Activated CD4-positive, alpha-beta T cell treated with anti-CD3 and anti-CD28 coated beads for 36 hours (primary cell): ENCODE results near the gene GATD1. TPM values are rescaled to one million over a fixed set of nuclear protein-coding genes. Genes with fewer than 3 reads are reported as not detected.
A peak's percentile ranks its signal among the peaks of the same experiment; 100 is the strongest.

ENCODE experiments used
- ATAC-seq: fragments of 200-7000 bp; cut with Tn5 transposase; one replicate; pipeline ENCODE4 v1.10.0; 2021; ENCODE audit warnings: mild to moderate bottlenecking, moderate library complexity
- CTCF ChIA-PET: fragments of 350-600 bp; sonication (Branson Sonifier 250); formaldehyde crosslinking; loops from one replicate; lab custom pipeline; 2021; ENCODE audit warnings: antibody characterized with exemption; lab: Charles Lee
- POLR2A ChIA-PET: fragments of 350-600 bp; sonication (Branson Sonifier 250); formaldehyde crosslinking; loops from one replicate; lab custom pipeline; 2021; ENCODE audit warnings: antibody characterized with exemption, inconsistent platforms; lab: Charles Lee
- DNase-seq: peaks from one replicate; pipeline ENCODE4 v3.0.0-alpha.2; 2020
- H3K27ac Mint-ChIP-seq: one replicate; pipeline ENCODE4 v1.8.0; 2021; ENCODE audit warnings: mixed read lengths
- H3K27me3 Mint-ChIP-seq: one replicate; pipeline ENCODE4 v1.8.0; 2021; ENCODE audit warnings: mixed read lengths
- H3K36me3 Mint-ChIP-seq: one replicate; pipeline ENCODE4 v1.8.0; 2021; ENCODE audit warnings: low read depth, mixed read lengths
- H3K4me1 Mint-ChIP-seq: one replicate; pipeline ENCODE4 v1.8.0; 2021; ENCODE audit warnings: mixed read lengths
- H3K4me3 Mint-ChIP-seq: one replicate; pipeline ENCODE4 v1.8.0; 2021; ENCODE audit warnings: mild to moderate bottlenecking, moderate library complexity, mixed read lengths
- H3K9me3 Mint-ChIP-seq: one replicate; pipeline ENCODE4 v1.8.0; 2021; ENCODE audit warnings: low read depth, mixed read lengths
- intact Hi-C, 2 experiments: fragments of 100-400 bp; cut with DNase I in 1 of 2; cut with micrococcal nuclease in 1 of 2; formaldehyde crosslinking; loops; one replicate each; pipeline versions ENCODE4 v1.14.2 to v1.15.1; 2022 to 2024; cut with DNase I, micrococcal nuclease
- total RNA-seq, 2 experiments: library from RNA; stranded (reverse); gene quantifications; one replicate each; pipeline ENCODE4 v1.2.3, GENCODE V29; 2021

Gene GATD1
- total RNA-seq, 2 experiments from 2014 or later, result 45.7 to 59.8 TPM

DNA sequence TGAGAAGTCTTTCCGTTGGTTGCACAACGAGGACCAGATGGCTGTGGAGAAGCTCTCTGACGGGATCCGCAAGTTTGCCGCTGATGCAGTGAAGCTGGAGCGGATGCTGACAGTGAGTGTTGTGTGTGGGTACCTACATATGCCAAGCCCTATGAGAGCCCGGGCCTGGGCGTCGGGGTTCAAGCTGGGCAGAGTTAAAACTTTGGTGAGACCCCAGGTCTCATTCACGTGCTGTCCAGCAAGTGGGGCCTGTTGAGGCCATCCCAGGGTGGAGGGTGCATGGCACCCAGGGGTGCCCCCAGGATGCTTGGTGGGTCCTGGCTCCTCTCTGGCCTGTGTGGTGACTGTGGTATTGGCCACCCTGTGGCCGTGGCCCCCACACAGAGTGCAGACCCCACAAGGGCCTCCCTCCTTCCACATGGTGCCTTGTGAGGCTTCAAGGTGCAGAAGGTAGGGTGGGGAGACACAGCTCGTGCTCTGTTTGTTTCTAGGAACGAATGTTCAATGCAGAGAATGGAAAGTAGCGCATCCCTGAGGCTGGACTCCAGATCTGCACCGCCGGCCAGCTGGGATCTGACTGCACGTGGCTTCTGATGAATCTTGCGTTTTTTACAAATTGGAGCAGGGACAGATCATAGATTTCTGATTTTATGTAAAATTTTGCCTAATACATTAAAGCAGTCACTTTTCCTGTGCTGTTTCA lies 12.8 kb downstream of the GATD1 start:
- Mint-ChIP-seq H3K9me3 (no peaks in the 10 kb centered on the region), H3K4me3 (no peak overlapping the region), H3K36me3 (peaks cover 35% of the 10 kb centered on the region), H3K27me3 (no peaks in the 10 kb centered on the region), H3K4me1 (peaks cover 17% of the 10 kb centered on the region), H3K27ac (no peak overlapping the region)
- DNase-seq (no peak), ATAC-seq (no peak)
- ChIA-PET CTCF (interaction anchor here (0.6 to 1.3 kb wide), 5 partner anchors 12 to 286 kb away, joined by 3 to 4 read pairs (median 3); no protein-coding TSS in a partner anchor), POLR2A (no interaction called here)
- intact Hi-C loops, result no loop called here

GRCh38 chr11:763549-764321 lies 13.6 kb downstream of the GATD1 start:
- Mint-ChIP-seq H3K9me3 (no peaks in the 10 kb centered on the region), H3K36me3 (peaks cover 38% of the 10 kb centered on the region), H3K4me1 (peaks cover 17% of the 10 kb centered on the region), H3K27me3 (no peaks in the 10 kb centered on the region), H3K4me3 (no peak overlapping the region), H3K27ac (no peak overlapping the region)
- ATAC-seq (no peak), DNase-seq (no peak)
- intact Hi-C loops, result no loop called here
- ChIA-PET POLR2A (interaction anchor here (0.6 kb wide), 1 partner anchor 63 kb away, joined by 5 read pairs; no protein-coding TSS in a partner anchor), CTCF (interaction anchor here (0.6 to 1.3 kb wide), 6 partner anchors 12 to 286 kb away, joined by 3 to 4 read pairs (median 4); no protein-coding TSS in a partner anchor)

DNA sequence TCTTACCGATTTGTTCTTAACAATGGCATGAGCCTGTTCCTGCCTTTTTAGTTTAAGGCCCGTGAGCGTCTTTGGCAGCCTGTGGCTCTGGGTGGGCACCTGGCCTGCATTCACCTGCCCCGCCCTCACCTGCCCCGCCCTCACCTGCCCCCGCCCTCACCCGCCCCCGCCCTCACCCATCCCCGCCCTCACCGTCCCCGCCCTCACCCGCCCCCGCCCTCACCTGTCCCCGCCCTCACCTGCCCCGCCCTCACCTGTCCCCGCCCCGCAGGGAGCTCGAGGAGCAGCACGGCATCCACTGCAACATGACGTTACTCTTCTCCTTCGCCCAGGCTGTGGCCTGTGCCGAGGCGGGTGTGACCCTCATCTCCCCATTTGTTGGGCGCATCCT lies 14.2 kb downstream of the GATD1 start:
- H3K27me3 Mint-ChIP-seq, result no peaks in the 10 kb centered on the region
- intact Hi-C loops, result no loop called here
- no peak overlapping the region for H3K4me3 Mint-ChIP-seq
- DNase-seq (no peak), ATAC-seq (no peak)
- ChIA-PET POLR2A (no interaction called here), CTCF (interaction anchor here (0.5 to 1.3 kb wide), 2 partner anchors 14 to 98 kb away, joined by 4 read pairs; no protein-coding TSS in a partner anchor)
- peaks cover 17% of the 10 kb centered on the region for H3K4me1 Mint-ChIP-seq
- no peak overlapping the region for H3K27ac Mint-ChIP-seq
- H3K36me3 Mint-ChIP-seq, result peaks cover 40% of the 10 kb centered on the region
- H3K9me3 Mint-ChIP-seq, result no peaks in the 10 kb centered on the region

DNA sequence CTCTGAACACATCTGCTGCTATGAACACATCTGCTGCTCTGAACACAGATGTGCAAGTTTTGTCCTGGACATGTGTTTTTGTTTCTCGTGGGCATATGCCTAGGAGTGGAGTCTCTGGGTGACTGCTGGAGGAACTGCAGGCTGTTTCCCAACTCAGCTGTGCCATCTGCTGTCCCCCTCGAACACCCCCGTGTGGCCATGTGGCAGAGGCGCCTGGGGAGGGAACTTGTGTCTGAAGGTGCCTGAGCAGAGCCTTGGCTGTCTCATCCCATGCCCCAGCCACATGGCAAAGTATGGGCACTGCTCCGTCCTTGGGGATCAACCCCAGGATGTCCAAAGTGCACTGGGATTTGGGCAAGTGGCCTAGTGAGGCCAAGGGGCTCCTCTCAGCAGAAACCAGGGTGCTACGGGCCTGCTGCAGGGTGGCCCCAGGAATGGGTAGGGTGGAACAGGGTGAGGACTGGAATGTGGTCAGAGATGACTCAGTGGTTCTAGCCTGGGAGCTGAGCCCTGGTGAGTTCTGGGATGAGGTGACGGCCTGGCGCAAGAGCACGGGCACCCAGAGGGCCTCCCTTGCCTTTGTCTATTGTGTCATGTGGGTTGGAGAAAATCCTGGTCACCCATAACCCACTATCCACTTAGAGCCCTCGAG lies 14.7 kb downstream of the GATD1 start:
- CTCF ChIA-PET, result interaction anchor here (0.5 kb wide), 1 partner anchor 97 kb away, joined by 4 read pairs; no protein-coding TSS in a partner anchor
- POLR2A ChIA-PET, result no interaction called here
- intact Hi-C loops, result no loop called here
- Mint-ChIP-seq H3K9me3 (no peaks in the 10 kb centered on the region), H3K36me3 (peaks cover 40% of the 10 kb centered on the region), H3K4me3 (no peak overlapping the region), H3K27ac (no peak overlapping the region), H3K4me1 (peaks cover 17% of the 10 kb centered on the region), H3K27me3 (no peaks in the 10 kb centered on the region)
- ATAC-seq (peak; percentile 28), DNase-seq (peak; percentile 48)

DNA sequence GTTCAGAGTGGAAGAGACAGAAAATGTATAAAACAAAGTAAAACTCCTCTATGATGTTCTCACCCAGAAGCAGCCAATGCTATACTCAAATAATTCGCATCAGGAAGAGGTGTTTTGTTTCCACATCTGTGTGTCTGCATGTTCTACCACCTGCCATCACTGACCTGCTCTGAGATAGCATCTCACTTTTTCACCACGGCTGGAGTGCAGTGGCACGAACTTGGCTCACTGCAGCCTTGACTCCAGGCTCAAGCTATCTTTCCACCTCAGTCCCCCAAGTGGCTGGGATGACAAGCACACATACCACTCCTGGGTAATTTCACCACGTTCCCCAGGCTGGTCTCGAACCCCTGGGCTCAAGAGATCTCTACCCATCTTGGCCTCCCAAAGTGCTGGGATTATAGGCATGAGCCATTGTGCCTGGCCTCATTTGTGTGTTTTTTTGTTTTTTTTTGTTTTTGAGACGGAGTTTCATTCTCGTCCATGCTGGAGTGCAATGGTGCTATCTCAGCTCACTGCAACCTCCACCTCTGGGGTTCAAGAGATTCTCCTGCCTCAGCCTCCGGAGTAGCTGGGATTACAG lies 15.7 kb downstream of the GATD1 start:
- Mint-ChIP-seq H3K27me3 (no peaks in the 10 kb centered on the region), H3K36me3 (peaks cover 43% of the 10 kb centered on the region), H3K4me3 (no peak overlapping the region), H3K4me1 (peaks cover 11% of the 10 kb centered on the region), H3K27ac (no peak overlapping the region), H3K9me3 (no peaks in the 10 kb centered on the region)
- POLR2A ChIA-PET, result interaction anchor here (0.5 kb wide), 1 partner anchor 16 kb away, joined by 4 read pairs; no protein-coding TSS in a partner anchor
- no peak for DNase-seq
- intact Hi-C loops, result no loop called here
- no peak for ATAC-seq
- CTCF ChIA-PET, result interaction anchor here (0.6 kb wide), 1 partner anchor 195 kb away, joined by 3 read pairs; no protein-coding TSS in a partner anchor

- CTCF ChIA-PET, result interaction anchor here (1.0 to 2.0 kb wide), 2 partner anchors 23 to 33 kb away, joined by 3 to 6 read pairs; no protein-coding TSS in a partner anchor
- POLR2A ChIA-PET, result interaction anchor here (0.6 kb wide), 2 partner anchors 17 to 44 kb away, joined by 3 to 4 read pairs; no protein-coding TSS in a partner anchor
- intact Hi-C loops, result no loop called here
Observed at GRCh38 chr11:760236-760635, 17.1 kb downstream of the GATD1 start.

DNA sequence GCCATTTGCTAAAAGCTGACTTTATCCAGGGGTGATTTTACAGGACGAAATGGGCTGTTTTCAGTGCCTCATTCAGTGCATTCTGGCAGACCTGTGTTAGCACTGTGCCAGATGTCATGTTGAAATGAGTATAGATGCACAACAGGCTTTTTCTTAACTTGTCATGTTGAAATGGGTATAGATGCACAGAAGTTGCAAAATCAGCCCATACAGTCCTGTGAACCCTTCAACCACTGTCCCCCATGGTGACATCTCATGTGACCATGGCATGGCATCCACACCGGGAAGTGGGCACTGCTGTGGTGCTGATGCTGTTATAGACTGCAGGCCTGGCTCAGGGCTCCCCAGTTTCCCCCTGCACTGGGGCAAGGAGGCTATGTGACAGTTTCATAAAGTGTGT lies 27.6 kb downstream of the GATD1 start:
- DNase-seq (no peak), ATAC-seq (no peak)
- H3K9me3 Mint-ChIP-seq, result no peaks in the 10 kb centered on the region
- H3K27ac Mint-ChIP-seq, result peak overlapping the region; percentile 26
- peaks cover 11% of the 10 kb centered on the region for H3K36me3 Mint-ChIP-seq
- POLR2A ChIA-PET, result no interaction called here
- H3K4me1 Mint-ChIP-seq, result peaks cover 20% of the 10 kb centered on the region
- peak overlapping the region; percentile 41 for H3K4me3 Mint-ChIP-seq
- intact Hi-C loops, result no loop called here
- H3K27me3 Mint-ChIP-seq, result no peaks in the 10 kb centered on the region
- CTCF ChIA-PET, result interaction anchor here (0.6 to 1.1 kb wide), 2 partner anchors 22 to 121 kb away, joined by 3 read pairs; no protein-coding TSS in a partner anchor

More at GRCh38 chr11:760236-760635, 17.1 kb downstream of the GATD1 start:
- no peak overlapping the region for H3K4me3 Mint-ChIP-seq
- H3K36me3 Mint-ChIP-seq, result peaks cover 43% of the 10 kb centered on the region
- H3K27ac Mint-ChIP-seq, result no peak overlapping the region
- ATAC-seq (no peak), DNase-seq (no peak)
- no peaks in the 10 kb centered on the region for H3K27me3 Mint-ChIP-seq
- H3K4me1 Mint-ChIP-seq, result peaks cover 7% of the 10 kb centered on the region
- no peaks in the 10 kb centered on the region for H3K9me3 Mint-ChIP-seq

DNA sequence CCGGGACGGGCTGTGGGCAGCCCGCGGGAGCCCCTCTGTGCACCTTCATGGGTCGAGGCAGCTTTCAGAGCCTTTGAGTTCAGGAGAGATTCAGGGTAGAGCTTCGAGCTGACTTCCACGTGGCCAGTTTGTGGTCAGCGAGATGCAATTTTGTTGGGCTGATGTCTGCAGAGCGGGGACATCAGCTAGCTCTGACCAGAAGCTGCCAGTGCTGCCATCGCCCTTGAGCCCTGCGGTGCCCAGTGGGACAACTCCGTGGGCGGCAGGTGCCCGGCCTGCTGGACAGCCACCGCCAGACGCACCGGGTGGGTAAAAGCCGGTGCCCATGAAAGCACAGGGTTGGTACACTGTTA lies 29.3 kb downstream of the GATD1 start:
- DNase-seq, result no peak
- ATAC-seq, result peak; percentile 4

GRCh38 chr11:747158-748006 lies 29.9 kb downstream of the GATD1 start, which contains the start of gene TALDO1:
Gene TALDO1 (plus strand): TSS chr11:747464. CDS start chr11:747482, 18 bp downstream.
- DNase-seq (peak; percentile 92), ATAC-seq (peak; percentile 91)
- Mint-ChIP-seq H3K36me3 (peaks cover 6% of the 10 kb centered on the region), H3K9me3 (no peaks in the 10 kb centered on the region), H3K27me3 (no peaks in the 10 kb centered on the region), H3K27ac (peak within 1 kb of the TSS; percentile 72), H3K4me1 (peaks cover 20% of the 10 kb centered on the region), H3K4me3 (peak within 1 kb of the TSS; percentile 82)
- ChIA-PET CTCF (interaction anchor here (0.7 to 3.3 kb wide), 8 partner anchors 10 to 187 kb away, joined by 3 to 15 read pairs (median 3); partner anchors contain the start of genes GATD1, LMNTD2 and RASSF7), POLR2A (no interaction called here)
- intact Hi-C loops, result loop anchor here in 1 of 2 experiments (1.0 to 2.0 kb wide), 8 partner anchors 19 to 825 kb away; partner anchors contain the start of genes DEAF1, DUSP8, GATD1 and HRAS

More for the DNA sequence above, 29.3 kb downstream of the GATD1 start:
- Mint-ChIP-seq H3K9me3 (no peaks in the 10 kb centered on the region), H3K4me1 (peaks cover 20% of the 10 kb centered on the region), H3K36me3 (peaks cover 11% of the 10 kb centered on the region), H3K27me3 (no peaks in the 10 kb centered on the region), H3K27ac (peak overlapping the region; percentile 72), H3K4me3 (peak overlapping the region; percentile 82)
- intact Hi-C loops, result no loop called here
- POLR2A ChIA-PET, result no interaction called here
- CTCF ChIA-PET, result interaction anchor here (0.7 to 3.3 kb wide), 7 partner anchors 11 to 188 kb away, joined by 3 to 15 read pairs (median 3); partner anchors contain the start of genes GATD1, LMNTD2 and RASSF7
